Esophagus squamous epithelium (tissue), 4 donors: ENCODE measurements around the gene OR5B12.
"Not testable (repeated sequence)": the region's sequence is repeated elsewhere in the genome, so short reads cannot be mapped to it uniquely, and the experiment has no call there.

Experiments
- CTCF ChIP-seq, 6 experiments: fragments of 450-650 bp in 4 of 6; fragments of 200-600 bp in 2 of 6; sonication (generic) in 2 of 6; IDR thresholded peaks; one replicate each; pipeline ENCODE4 v1.5.1; 2016 to 2019; ENCODE audit warnings: antibody characterized with exemption in 6 of 6, mild to moderate bottlenecking in 4 of 6, moderate library complexity in 4 of 6
- POLR2A ChIP-seq, 4 donors: fragments of 450-650 bp; IDR thresholded peaks; one replicate each; pipeline ENCODE4 v1.6.1; 2017; ENCODE audit warnings: antibody characterized with exemption in 4 of 4, mild to moderate bottlenecking in 4 of 4, moderate library complexity in 3 of 4

DNA sequence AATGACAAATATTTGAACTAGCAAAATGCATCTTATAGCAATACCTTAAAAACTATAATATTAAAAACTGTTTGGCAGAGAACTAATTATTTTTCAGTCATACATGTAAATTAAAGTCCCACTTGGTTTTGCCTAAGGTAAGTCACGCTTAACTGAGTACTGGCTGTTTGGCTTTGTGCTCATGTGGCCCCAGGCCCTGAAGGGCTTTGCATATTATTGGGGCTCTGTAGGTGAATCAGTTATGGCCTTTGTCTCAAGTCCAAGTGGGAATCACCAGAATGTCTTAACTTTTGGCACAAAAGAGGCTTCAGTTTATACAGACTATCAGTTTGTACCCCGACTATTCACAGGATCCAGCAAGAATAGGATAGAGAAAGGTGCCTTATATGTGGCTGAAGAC is 42.4 kb downstream of the OR5B12 start:
- TF ChIP-seq CTCF, POLR2A (IDR thresholded peaks at IDR 0.05): not testable (repeated sequence)
